ENCODE data around the gene POLR3H.

DNA sequence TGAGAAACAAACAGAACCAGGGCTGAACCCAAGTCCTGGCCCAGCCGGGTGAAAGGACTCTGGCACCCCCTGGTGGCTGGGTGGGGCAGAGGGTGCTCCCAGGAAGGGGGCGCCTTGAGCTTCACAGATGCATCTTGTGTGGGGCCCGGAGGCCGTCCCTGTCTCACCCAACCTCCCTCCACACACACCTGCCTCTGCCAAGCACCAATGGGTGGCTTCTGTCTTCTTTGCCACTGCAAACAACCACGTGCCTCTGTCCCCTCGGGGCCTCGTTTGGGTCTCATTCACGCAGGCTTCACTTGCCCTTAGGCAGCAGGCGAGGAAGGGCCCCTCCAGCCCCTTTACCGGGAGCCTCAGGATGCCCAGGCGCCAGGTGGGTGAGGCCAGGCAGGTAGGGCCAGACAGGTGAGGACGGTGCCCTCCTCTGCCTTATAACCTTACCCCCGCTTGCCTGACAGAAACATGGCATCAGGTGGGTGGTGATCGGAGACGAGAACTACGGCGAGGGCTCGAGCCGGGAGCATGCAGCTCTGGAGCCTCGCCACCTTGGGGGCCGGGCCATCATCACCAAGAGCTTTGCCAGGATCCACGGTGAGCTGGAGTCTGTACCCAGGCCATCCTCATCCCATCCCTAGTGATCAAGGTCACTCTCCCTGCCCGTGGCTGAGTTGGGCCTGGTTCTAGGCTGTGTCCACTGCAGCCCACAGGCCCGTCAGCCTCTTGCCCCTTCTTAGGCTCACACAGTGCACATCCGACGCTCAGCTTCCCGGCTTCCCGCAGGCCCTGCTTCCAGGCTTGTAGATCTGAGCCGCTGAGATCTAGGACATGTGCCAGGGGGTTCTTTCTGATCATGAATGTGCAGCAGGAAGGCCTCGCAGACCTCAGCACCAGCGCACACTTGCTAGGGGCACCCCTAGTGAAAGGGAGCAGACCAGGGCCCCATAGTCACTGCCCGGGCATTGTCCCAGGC, 17.2 kb downstream of the POLR3H start:
- TF ChIP-seq, protein P1, sequence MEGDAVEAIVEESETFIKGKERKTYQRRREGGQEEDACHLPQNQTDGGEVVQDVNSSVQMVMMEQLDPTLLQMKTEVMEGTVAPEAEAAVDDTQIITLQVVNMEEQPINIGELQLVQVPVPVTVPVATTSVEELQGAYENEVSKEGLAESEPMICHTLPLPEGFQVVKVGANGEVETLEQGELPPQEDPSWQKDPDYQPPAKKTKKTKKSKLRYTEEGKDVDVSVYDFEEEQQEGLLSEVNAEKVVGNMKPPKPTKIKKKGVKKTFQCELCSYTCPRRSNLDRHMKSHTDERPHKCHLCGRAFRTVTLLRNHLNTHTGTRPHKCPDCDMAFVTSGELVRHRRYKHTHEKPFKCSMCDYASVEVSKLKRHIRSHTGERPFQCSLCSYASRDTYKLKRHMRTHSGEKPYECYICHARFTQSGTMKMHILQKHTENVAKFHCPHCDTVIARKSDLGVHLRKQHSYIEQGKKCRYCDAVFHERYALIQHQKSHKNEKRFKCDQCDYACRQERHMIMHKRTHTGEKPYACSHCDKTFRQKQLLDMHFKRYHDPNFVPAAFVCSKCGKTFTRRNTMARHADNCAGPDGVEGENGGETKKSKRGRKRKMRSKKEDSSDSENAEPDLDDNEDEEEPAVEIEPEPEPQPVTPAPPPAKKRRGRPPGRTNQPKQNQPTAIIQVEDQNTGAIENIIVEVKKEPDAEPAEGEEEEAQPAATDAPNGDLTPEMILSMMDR (IDR thresholded peaks at IDR 0.05): peak; percentile 78
- TF ChIP-seq EZH2 (IDR thresholded peaks at IDR 0.05) (no peak), EZH2phosphoT487 (IDR thresholded peaks at IDR 0.05) (no peak)
